BE2C (cell line): ENCODE results near the gene UBE3A. TPM values are rescaled to one million over a fixed set of nuclear protein-coding genes. Genes with fewer than 3 reads are reported as not detected.

Source experiments
- DNase-seq: peaks from one replicate; pipeline ENCODE4 v3.0.0-alpha.2; 2020
- H3K27me3 ChIP-seq: fragments of 250-450 bp; sonication (Bioruptor Pico); 2 replicates; pipeline ENCODE4 v1.5.1; 2020; ENCODE audit warnings: mild to moderate bottlenecking
- H3K36me3 ChIP-seq: fragments of 250-450 bp; sonication (Bioruptor Pico); 2 replicates; pipeline ENCODE4 v1.5.1; 2020; ENCODE audit warnings: mild to moderate bottlenecking
- H3K4me1 ChIP-seq: fragments of 250-450 bp; sonication (Bioruptor Pico); 2 replicates; pipeline ENCODE4 v1.5.1; 2020
- H3K4me3 ChIP-seq: 2 replicates; pipeline ENCODE4 v1.5.1; 2011; ENCODE audit warnings: low read depth, low read length
- H3K9me3 ChIP-seq: fragments of 250-450 bp; sonication (Bioruptor Pico); 2 replicates; pipeline ENCODE4 v1.5.1; 2020
- polyA plus RNA-seq: library from polyadenylated mRNA; unstranded; fragments of >200 nt; gene quantifications from one replicate; pipeline ENCODE4 v1.2.1, GENCODE V29; 2012; ENCODE audit warnings: low read depth, missing spikeins; ENCODE audit not compliant: insufficient read length, insufficient read depth
- TF ChIP-seq, protein P1 (sequence below): IDR thresholded peaks from 2 replicates; pipeline ENCODE4 v1.5.1; 2012; ENCODE audit warnings: mild to moderate bottlenecking, low read depth, low read length

The UBE3A gene
- polyA plus RNA-seq: 49.6 TPM

DNA sequence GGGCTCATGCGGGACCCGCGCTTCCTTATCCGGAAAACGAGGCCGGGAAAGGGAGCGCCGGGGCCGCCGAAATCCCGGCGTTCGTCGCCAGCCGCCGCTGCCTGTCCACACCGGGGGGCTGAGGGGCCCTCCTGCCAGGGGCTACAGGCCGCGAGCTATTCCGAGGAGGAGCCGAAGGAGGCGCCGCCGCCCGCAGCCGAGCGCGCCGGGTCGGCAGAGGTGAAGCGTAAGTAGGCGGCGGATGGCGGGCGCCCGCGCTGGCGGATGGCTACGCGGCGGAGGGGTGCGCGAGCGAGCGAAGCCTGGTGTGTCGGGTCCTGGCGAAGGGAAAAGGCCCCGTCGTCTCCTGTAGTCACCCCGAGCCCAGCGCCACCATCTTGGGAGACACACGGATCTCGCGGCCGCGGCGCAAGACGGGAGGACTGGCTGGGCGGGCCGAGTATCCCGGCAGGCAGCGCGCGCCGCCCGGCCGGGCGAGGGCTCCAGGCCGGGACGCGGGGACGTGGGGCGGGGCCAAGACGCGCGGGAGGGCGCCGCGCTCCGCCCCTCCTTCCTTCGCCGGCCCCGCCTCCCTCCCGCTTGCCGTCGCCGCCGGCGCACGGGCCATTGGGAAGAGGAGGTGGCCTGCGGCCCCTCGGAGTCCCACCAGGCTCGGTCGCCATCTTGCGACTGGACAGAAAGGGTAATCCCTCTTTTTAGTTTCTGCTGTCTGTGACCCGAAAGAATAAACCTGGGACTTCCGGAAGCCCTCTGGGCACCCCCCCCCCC is at the start of gene UBE3A:
Gene UBE3A, minus strand, starts transcription at position 424 of the 768 bp plus-strand sequence. CDS start 29,917 bp downstream, outside the sequence.
- TF ChIP-seq, protein P1, sequence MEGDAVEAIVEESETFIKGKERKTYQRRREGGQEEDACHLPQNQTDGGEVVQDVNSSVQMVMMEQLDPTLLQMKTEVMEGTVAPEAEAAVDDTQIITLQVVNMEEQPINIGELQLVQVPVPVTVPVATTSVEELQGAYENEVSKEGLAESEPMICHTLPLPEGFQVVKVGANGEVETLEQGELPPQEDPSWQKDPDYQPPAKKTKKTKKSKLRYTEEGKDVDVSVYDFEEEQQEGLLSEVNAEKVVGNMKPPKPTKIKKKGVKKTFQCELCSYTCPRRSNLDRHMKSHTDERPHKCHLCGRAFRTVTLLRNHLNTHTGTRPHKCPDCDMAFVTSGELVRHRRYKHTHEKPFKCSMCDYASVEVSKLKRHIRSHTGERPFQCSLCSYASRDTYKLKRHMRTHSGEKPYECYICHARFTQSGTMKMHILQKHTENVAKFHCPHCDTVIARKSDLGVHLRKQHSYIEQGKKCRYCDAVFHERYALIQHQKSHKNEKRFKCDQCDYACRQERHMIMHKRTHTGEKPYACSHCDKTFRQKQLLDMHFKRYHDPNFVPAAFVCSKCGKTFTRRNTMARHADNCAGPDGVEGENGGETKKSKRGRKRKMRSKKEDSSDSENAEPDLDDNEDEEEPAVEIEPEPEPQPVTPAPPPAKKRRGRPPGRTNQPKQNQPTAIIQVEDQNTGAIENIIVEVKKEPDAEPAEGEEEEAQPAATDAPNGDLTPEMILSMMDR: peak; percentile 36
- H3K36me3 ChIP-seq: peaks cover 11% of the 10 kb centered on the region
- no peaks in the 10 kb centered on the region for H3K27me3 ChIP-seq
- peak within 1 kb of the TSS; percentile 88 for H3K4me3 ChIP-seq
- no peaks in the 10 kb centered on the region for H3K4me1 ChIP-seq
- H3K9me3 ChIP-seq: no peaks in the 10 kb centered on the region
- peak; percentile 94 for DNase-seq

DNA sequence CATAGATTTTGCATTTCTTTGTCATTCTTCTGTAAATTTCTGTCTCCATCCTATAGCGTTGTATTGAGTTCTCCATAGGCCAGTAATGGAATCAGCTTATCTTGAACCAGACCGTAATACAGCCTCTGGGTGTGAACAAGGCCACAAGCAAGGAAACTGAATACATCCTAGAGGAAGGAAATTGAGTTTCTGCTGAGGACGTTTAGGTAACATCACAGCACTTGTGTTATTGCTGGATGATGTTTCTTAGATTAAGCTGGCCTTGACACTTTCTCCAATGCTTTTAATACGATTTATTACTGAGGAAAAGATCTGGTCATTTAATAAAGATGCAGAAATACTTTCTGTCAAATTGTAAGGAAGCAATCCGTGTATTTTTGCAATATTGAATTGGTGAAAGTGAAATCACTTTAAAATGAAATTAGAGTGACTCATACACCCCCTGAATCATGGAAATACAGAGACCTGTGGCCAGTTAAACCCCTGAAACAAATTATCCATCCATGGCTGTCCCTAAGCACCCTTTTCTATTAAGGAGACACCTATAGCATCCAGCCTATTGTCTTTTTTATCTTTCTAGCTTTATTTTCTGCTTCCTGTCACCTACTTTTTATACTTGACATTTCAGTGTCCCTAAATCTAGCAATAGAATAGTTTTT is 48.5 kb upstream of the UBE3A start:
- no peak for DNase-seq
- Histone ChIP-seq H3K27me3 (no peaks in the 10 kb centered on the region), H3K4me1 (no peaks in the 10 kb centered on the region), H3K4me3 (no peak overlapping the region), H3K9me3 (no peaks in the 10 kb centered on the region), H3K36me3 (no peaks in the 10 kb centered on the region)
- TF ChIP-seq, protein P1: no peak

DNA sequence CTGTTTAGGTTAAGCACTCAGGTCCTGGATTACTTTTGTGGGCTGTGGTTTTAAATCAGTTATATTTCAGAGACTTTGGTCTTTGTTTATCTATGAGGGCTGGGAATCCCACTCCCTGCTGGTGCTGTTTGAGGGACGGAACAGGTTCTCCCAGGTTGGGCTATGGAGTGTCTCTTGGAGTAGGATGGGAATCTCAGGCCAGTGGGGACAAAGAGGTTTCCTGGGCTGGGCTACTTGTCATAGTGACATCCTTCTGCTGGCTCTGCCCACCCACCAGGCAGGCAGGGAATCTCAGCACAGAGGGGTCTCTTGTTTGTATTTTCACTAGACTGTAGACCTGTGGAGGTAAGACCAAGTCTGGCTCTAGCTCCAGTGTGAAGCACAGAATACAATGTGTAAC is 47.2 kb upstream of the UBE3A start:
- TF ChIP-seq, protein P1: no peak
- Histone ChIP-seq H3K4me1 (no peaks in the 10 kb centered on the region), H3K27me3 (no peaks in the 10 kb centered on the region), H3K9me3 (no peaks in the 10 kb centered on the region), H3K36me3 (no peaks in the 10 kb centered on the region), H3K4me3 (no peak overlapping the region)
- DNase-seq: no peak

DNA sequence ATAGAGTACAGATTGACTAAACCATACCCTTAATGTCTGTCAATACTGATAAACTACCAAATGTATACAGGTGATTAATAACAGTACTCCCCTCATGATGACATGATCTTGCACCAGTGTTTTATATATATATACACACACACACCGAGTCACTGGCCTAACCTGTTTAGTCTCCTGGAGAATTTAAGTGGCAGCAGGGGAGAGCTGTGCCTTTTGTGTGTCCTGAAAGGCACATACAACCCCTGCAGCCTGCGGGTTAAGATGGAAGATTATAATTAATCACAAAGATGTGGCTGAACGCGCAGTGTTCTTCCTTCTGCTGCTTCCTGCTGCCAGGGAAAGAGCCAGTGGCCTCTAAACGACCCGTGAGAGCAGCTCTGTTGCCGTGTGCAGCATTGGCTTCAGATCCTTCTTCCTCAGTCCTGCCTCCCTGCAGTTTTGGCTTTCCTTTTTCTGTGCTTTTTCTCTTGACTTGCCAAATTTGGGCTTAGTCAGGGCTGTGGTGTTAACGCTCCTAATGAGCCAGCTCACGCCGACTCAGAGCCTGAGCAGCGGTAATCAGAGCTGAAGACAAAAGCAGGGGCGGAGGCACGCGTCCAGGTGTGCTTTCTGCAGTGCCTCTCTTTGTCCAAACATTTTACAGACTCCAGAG is 42.5 kb upstream of the UBE3A start:
- TF ChIP-seq, protein P1: no peak
- no peaks in the 10 kb centered on the region for H3K4me1 ChIP-seq
- H3K36me3 ChIP-seq: no peaks in the 10 kb centered on the region
- H3K4me3 ChIP-seq: no peak overlapping the region
- H3K27me3 ChIP-seq: no peaks in the 10 kb centered on the region
- DNase-seq: no peak
- H3K9me3 ChIP-seq: no peaks in the 10 kb centered on the region

DNA sequence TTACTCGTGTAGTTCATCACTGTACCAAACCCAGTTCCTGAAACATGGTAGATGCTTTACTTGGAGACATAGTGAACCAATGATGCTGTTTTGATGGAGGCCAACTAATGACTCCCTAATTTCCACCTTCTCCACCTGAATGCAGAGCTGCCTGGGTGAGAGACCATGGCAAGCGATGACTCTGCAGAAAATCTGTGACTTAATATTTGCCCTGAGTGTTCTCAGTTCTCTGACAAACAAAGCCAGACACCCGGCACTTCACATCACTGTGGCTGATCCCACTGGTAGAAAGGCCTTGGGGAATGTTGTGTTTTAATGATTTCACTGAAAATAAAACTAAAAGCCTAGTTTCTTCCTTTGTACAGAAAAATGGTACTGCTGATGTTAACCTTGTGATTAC is 39.5 kb upstream of the UBE3A start:
- no peaks in the 10 kb centered on the region for H3K9me3 ChIP-seq
- TF ChIP-seq, protein P1: no peak
- no peaks in the 10 kb centered on the region for H3K36me3 ChIP-seq
- H3K4me3 ChIP-seq: no peak overlapping the region
- DNase-seq: no peak
- H3K27me3 ChIP-seq: no peaks in the 10 kb centered on the region
- H3K4me1 ChIP-seq: no peaks in the 10 kb centered on the region

DNA sequence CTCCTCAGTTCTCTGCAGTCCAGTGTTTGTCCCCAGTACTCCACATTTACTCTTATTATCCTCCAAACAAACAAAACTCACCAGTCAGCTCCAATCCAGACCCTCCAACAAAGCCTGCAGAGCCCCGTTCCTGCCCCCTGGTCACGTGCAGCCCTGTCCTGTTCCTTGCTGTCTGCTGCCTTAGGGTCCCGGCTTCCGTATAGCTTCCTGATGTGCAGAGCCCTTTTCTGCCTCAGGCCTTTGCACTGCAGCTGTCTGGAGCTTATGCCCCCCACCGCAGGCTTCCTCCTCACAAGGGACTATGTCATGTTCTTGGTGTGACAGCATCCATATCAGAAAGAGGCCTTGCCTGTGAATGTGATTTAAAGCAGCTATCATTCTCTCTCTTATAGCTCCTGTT is 39.0 kb upstream of the UBE3A start:
- DNase-seq: no peak
- Histone ChIP-seq H3K36me3 (no peaks in the 10 kb centered on the region), H3K4me3 (no peak overlapping the region), H3K4me1 (no peaks in the 10 kb centered on the region), H3K9me3 (no peaks in the 10 kb centered on the region), H3K27me3 (no peaks in the 10 kb centered on the region)
- TF ChIP-seq, protein P1: no peak
